Activated CD8-positive, alpha-beta T cell treated with anti-CD3 and anti-CD28 coated beads for 36 hours (primary cell): ENCODE data around the gene SOX2. TPM values are rescaled to one million over a fixed set of nuclear protein-coding genes. Genes with fewer than 3 reads are reported as not detected.

ENCODE experiments used
- ATAC-seq: fragments of 200-7000 bp; cut with Tn5 transposase; one replicate; pipeline ENCODE4 v1.10.0; 2021; ENCODE audit warnings: mild to moderate bottlenecking, moderate library complexity
- CTCF ChIA-PET: fragments of 350-600 bp; sonication (Branson Sonifier 250); formaldehyde crosslinking; loops from one replicate; lab custom pipeline; 2021; ENCODE audit warnings: antibody characterized with exemption; lab: Charles Lee
- POLR2A ChIA-PET: fragments of 350-600 bp; sonication (Branson Sonifier 250); formaldehyde crosslinking; loops from one replicate; lab custom pipeline; 2021; ENCODE audit warnings: antibody characterized with exemption; lab: Charles Lee
- DNase-seq: peaks from one replicate; pipeline ENCODE4 v3.0.0-alpha.2; 2020
- H3K27ac Mint-ChIP-seq: one replicate; pipeline ENCODE4 v1.8.0; 2021; ENCODE audit warnings: mild to moderate bottlenecking, mixed read lengths
- H3K27me3 Mint-ChIP-seq: one replicate; pipeline ENCODE4 v1.8.0; 2021; ENCODE audit warnings: mixed read lengths
- H3K36me3 Mint-ChIP-seq: one replicate; pipeline ENCODE4 v1.8.0; 2021; ENCODE audit warnings: low read depth, mixed read lengths
- H3K4me1 Mint-ChIP-seq: one replicate; pipeline ENCODE4 v1.8.0; 2021; ENCODE audit warnings: low read depth, mixed read lengths
- H3K4me3 Mint-ChIP-seq: one replicate; pipeline ENCODE4 v1.8.0; 2021; ENCODE audit warnings: mild to moderate bottlenecking, moderate library complexity, mixed read lengths
- H3K9me3 Mint-ChIP-seq: one replicate; pipeline ENCODE4 v1.8.0; 2021; ENCODE audit warnings: mixed read lengths
- CTCF ChIP-seq: fragments of 200-600 bp; IDR thresholded peaks from one replicate; pipeline ENCODE4 v1.8.0; 2022; ENCODE audit warnings: antibody characterized with exemption, mild to moderate bottlenecking
- intact Hi-C: fragments of 100-400 bp; cut with micrococcal nuclease; formaldehyde crosslinking; loops from one replicate; pipeline ENCODE4 v1.10.0; 2022
- total RNA-seq, 2 experiments: library from RNA; stranded (reverse); gene quantifications; one replicate each; pipeline ENCODE4 v1.2.3, GENCODE V29; 2021

The SOX2 gene
- total RNA-seq, 2 experiments from 2014 or later: not detected

- Mint-ChIP-seq H3K36me3 (peaks cover 15% of the 10 kb centered on the region), H3K27ac (no peak overlapping the region), H3K9me3 (peaks cover 14% of the 10 kb centered on the region), H3K4me1 (peaks cover 14% of the 10 kb centered on the region), H3K4me3 (no peak overlapping the region), H3K27me3 (peaks cover 97% of the 10 kb centered on the region)
- ATAC-seq (no peak), DNase-seq (no peak)
- intact Hi-C loops: no loop called here
- TF ChIP-seq CTCF: no peak
- ChIA-PET CTCF (interaction anchor here (1.0 to 1.5 kb wide), 2 partner anchors 21 to 961 kb away, joined by 3 to 4 read pairs; no protein-coding TSS in a partner anchor), POLR2A (no interaction called here)
Observed at GRCh38 chr3:181722156-181722555, 10.4 kb downstream of the SOX2 start.

GRCh38 chr3:181722766-181723425, 11.2 kb downstream of the SOX2 start:
- intact Hi-C loops: no loop called here
- Mint-ChIP-seq H3K4me3 (no peak overlapping the region), H3K27me3 (peaks cover 96% of the 10 kb centered on the region), H3K4me1 (peaks cover 21% of the 10 kb centered on the region), H3K9me3 (peaks cover 14% of the 10 kb centered on the region), H3K36me3 (peaks cover 20% of the 10 kb centered on the region), H3K27ac (no peak overlapping the region)
- ATAC-seq (no peak), DNase-seq (no peak)
- CTCF ChIA-PET: no interaction called here
- no peak for TF ChIP-seq CTCF
- POLR2A ChIA-PET: no interaction called here

- no peak overlapping the region for H3K4me3 Mint-ChIP-seq
- DNase-seq: no peak
- peaks cover 14% of the 10 kb centered on the region for H3K9me3 Mint-ChIP-seq
- ATAC-seq: no peak
- peaks cover 20% of the 10 kb centered on the region for H3K36me3 Mint-ChIP-seq
- peaks cover 95% of the 10 kb centered on the region for H3K27me3 Mint-ChIP-seq
- no peak overlapping the region for H3K27ac Mint-ChIP-seq
- ChIA-PET POLR2A (no interaction called here), CTCF (interaction anchor here (1.0 kb wide), 1 partner anchor 10 kb away, joined by 3 read pairs; no protein-coding TSS in a partner anchor)
- peaks cover 21% of the 10 kb centered on the region for H3K4me1 Mint-ChIP-seq
- intact Hi-C loops: no loop called here
- no peak for TF ChIP-seq CTCF
Observed at GRCh38 chr3:181723625-181724191, 12.0 kb downstream of the SOX2 start.

GRCh38 chr3:181724192-181724965, 12.7 kb downstream of the SOX2 start:
- Mint-ChIP-seq H3K9me3 (peaks cover 14% of the 10 kb centered on the region), H3K27me3 (peaks cover 94% of the 10 kb centered on the region), H3K4me1 (peaks cover 21% of the 10 kb centered on the region), H3K4me3 (no peak overlapping the region), H3K27ac (peak overlapping the region; percentile 15), H3K36me3 (peaks cover 20% of the 10 kb centered on the region)
- intact Hi-C loops: no loop called here
- DNase-seq (no peak), ATAC-seq (no peak)
- no peak for TF ChIP-seq CTCF
- ChIA-PET CTCF (interaction anchor here (0.7 to 1.0 kb wide), 3 partner anchors 11 to 23 kb away, joined by 3 to 4 read pairs (median 3); no protein-coding TSS in a partner anchor), POLR2A (no interaction called here)
